ENCODE results near the gene CCDC91.
"Not testable (repeated sequence)": the region's sequence is repeated elsewhere in the genome, so short reads cannot be mapped to it uniquely, and the experiment has no call there.

CCDC91 gene

DNA sequence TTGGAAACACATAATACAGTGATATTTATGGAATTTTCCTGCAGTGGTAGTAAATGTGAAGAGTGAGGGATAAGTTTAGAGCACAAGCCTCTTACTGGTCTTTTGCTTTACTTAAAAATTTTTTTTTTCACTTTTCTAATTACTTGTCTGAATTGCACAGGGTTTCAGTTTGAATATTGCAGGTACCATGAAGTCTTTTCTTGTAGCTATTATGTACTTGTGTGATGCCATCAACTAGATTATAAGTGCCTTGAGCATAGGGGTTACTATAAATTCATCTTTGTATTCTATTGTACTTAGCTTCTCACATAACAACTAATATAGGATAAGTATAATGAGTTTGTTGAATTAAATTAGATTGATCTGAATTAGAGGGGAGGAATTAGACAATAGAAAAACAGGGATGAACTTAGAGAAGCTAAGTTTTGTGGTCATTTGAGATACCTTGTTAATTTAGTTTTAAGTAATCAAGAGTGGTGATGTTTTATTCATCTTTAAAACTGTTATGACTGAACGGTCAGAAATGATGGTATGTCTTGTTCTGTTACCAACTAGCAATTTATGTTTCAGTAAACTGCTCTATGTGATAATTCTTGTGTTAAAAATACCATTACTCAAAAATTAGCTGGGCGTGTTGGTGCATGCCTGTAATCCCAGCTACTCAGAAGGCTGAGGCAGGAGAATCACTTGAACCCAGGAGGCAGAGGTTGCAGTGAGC lies 42.1 kb downstream of the CCDC91 start:
- no peak for DNase-seq (ENCODE audit: low read depth in 2 of 3, low spot score in 1 of 3)

DNA sequence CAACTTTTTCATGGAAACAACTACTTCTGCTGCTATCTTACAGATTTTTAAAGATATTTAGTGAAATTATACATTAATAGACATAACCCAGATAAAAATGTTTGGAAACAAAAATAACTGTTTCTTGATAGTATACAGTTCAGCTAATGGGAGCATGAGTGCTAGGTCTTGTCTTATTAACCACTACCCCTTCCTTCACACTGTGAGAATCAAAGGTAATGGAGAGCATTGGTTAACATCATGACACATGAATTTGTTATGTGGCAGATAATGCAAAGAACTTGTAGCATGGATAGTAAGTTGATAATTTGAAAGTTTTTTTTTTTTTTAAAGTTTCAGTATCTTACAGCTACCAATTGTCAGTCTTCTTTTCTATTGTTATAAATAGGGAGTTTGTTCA lies 44.2 kb downstream of the CCDC91 start:
- DNase-seq (ENCODE audit: low read depth in 2 of 3, low spot score in 1 of 3), result no peak

DNA sequence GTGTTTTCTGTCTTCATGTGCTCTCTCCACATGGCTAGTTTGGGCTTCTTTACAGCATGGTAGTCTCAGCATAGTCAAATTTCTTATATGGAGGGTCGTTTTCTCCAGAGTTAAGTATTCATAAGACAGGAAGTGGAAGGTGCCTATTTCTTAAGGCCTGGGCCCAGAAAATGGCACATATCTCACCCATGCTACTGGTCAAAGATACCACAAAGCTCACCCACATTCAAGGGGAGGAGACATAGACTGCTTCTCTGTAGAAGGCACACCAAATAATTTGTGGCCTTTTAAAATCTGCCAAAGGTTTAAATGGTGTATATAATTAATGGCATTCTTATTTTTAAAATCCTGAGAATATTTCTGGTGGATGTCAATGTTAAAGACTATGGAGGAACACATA lies 44.8 kb downstream of the CCDC91 start:
- no peak for DNase-seq (ENCODE audit: low read depth in 2 of 3, low spot score in 1 of 3)

- DNase-seq (ENCODE audit: low read depth in 2 of 3, low spot score in 1 of 3), result no peak
These were observed 45.7 kb downstream of the CCDC91 start for GRCh38 chr12:28235985-28236384.

GRCh38 chr12:28237423-28237822 lies 47.2 kb downstream of the CCDC91 start:
- no peak for DNase-seq (ENCODE audit: low read depth in 2 of 3, low spot score in 1 of 3)

- no peak for DNase-seq (ENCODE audit: low read depth in 2 of 3, low spot score in 1 of 3)
These were observed 49.7 kb downstream of the CCDC91 start for GRCh38 chr12:28239918-28240317.

DNA sequence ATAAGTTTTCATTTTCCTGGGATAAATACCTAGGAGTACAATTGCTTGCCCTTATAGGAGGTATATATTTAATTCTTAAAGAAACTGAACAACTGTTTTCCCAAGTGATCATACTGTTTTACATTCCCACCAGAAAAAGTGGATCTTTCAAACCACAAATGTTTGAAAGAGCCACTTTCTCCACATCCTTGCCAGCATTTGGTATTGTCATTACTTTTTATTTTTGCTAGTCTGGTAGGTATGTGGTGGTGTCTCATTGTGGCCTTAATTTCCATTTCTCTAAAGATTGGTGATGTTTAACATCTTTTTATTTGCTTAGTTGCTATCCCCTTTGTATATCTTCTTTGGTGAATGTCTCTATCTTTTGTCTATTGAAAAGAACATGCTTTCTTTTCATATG lies 50.6 kb downstream of the CCDC91 start:
- no peak for DNase-seq (ENCODE audit: low read depth in 2 of 3, low spot score in 1 of 3)

DNA sequence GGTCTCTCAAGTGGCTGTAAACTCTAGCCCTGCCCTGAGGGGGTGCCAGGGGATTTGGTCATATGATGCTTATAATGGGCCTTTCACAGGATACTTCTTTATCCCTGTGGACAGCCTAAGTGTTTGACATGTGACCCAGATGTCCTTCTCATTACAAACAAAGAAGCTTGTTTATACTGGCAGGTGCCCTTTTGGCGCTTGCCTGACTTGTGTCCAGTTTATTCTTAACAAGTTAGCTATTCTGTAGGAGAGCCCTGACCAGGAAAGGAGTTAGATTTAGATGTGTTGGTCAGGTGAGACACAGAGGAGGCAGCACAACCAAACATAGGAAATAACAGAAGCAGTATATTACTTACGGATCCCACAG lies 51.9 kb downstream of the CCDC91 start:
- no peak for DNase-seq (ENCODE audit: low read depth in 2 of 3, low spot score in 1 of 3)

DNA sequence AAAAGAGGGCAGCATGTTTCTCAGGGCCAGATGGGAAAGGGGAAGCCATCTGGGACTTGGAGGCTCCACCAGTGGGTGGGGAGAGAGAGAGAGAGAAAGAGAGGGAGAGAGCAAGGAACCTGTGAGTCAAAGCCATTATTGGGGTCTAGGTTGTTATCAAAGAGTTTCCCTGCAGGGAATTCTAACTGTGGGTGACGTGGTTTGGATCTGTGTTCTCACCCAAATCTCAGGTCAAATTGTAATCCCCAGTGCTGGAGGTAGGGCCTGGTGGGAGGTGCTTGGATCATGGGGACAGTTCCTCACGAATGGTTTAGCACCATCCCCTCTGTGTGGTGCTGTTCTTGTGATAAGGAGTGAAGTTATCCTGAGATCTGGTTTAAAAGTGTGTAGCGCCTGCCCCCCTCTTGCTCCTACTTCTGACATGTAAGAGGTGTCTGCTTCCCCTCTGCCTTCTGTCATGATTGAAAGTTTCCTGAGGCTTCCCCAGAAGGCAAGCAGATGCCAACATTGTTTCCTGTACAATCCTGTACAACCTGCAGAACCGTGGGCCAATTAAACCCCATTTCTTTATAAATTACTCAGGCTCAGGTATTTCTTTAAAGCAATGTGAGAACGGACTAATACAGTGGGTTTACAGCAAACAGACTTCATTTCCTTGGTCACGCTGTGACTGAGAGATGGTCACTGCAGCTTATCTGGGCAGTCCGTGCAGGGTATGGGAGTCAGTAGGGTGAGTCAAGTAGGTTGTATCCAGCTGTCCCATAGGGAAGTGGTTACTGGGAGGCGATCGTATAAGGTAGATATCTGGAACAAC lies 52.4 kb downstream of the CCDC91 start:
- no peak for DNase-seq (ENCODE audit: low read depth in 2 of 3, low spot score in 1 of 3)

DNA sequence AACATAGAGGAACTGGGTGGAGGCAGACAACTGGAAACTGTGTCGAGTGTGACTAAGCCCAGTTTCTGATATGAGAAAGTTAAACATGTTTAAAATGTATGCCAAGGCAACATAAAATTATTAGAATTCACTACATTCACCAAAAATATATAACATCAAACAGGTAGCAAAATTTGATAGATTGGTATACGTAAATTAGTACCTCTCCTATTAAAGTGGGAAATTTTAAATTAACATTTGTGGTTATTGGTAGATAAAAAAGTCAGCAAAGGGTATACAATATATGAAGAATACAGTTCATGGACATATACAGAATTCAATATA lies 53.0 kb downstream of the CCDC91 start:
- no peak for DNase-seq (ENCODE audit: low read depth in 2 of 3, low spot score in 1 of 3)

DNA sequence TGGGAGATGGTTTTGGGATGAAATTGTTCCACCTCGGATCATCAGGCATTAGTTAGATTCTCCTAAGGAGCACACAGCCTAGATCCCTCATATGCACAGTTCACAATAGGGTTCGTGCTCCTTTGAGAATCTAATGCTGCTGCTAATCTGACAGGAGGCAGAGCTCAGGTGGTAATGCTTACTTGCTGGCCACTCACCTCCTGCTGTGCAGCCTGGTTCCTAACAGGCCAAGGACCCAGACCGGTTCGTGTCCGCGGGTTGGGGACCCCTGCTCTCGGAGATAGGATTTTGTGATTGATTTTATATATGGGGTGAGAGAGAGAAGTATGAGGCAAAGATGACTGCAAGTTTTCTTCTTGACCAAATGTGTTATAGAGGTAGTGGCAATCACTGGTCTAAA lies 57.5 kb downstream of the CCDC91 start:
- DNase-seq (ENCODE audit: low read depth in 2 of 3, low spot score in 1 of 3), result no peak

- no peak for DNase-seq (ENCODE audit: low read depth in 2 of 3, low spot score in 1 of 3)
These were observed 58.4 kb downstream of the CCDC91 start for GRCh38 chr12:28248555-28249145.

GRCh38 chr12:28253161-28253641 lies 62.9 kb downstream of the CCDC91 start:
- peak; percentile 18 to 36 (median 36) for DNase-seq (ENCODE audit: low read depth in 2 of 3, low spot score in 1 of 3)

DNA sequence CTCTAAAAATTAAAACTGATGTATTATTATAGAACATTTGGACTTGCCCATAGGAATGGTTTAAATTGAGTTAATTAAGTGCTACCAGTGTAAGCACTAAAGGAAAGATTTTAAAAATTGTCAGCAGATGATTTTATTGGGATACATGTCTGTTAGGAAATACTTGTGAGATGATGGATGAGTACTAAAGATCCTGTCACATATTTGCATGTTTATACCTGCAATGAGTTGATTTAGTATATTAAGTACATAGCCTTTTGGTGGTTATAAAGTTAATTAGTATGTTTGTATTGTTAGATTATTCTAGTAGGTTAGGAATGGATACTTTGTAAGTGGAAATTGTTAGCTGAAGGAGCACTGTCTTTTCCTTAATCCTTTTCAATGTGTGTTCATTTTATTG lies 67.2 kb downstream of the CCDC91 start:
- DNase-seq (ENCODE audit: low read depth in 2 of 3, low spot score in 1 of 3), result no peak

- DNase-seq (ENCODE audit: low read depth in 2 of 3, low spot score in 1 of 3), result no peak
These were observed 68.7 kb downstream of the CCDC91 start for GRCh38 chr12:28258998-28259397.

DNA sequence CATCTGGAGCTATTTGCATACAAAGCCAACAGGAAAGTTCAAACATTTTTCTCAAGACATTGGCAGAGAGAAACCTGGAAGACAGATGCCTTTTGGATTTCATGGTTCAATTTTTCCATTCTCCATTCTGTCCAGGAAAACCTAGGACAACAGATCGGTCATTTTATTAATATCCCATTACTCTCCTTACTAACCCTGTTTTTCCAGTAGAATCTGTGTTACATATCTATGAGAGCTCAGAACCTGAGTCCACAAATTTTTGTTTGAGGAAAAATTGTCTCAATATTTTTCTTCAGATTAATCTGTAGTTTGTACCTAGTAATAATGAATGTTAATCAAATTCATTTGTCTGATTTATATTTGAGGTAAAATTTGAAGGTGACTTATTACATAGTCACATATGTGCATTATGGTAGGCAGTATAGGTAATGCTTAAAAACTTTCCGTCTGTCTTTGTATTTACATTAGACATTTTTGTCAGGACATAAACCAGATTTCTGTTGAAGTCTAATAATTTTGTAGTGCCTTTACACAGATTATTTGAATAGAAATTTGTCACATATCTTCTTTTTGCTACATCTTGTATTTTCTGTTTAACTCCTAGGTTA lies 75.3 kb downstream of the CCDC91 start:
- no peak for DNase-seq (ENCODE audit: low read depth in 2 of 3, low spot score in 1 of 3)

DNA sequence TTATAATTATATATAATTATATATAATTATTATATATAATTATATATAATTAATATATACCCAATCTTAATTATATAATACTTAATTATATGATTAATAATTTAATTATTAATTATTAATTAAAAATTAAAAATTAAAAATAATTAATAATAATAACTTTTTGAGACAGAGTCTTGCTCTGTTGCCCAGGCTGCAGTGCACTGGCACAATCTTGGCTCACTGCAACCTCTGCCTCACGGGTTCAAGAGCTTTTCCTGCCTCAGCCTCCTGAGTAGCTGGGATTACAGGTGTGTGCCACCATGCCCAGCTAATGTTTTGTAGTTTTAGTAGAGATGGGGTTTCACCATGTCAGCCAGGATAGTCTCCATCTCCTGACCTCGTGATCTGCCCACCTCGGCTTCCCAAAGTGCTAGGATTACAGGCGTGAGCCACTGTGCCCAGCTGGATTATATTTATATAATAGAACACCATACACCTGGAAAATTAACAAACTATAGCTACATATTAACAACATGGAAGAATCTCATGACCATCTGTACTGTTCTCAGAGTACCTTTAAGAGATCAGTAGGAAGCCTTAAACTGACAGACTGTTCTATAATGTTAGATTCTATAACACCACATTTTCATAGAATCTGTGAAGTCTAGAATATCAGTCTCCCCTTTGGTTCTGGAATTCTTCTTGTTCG lies 77.8 kb downstream of the CCDC91 start:
- DNase-seq (ENCODE audit: low read depth in 2 of 3, low spot score in 1 of 3), result not testable (repeated sequence)

DNA sequence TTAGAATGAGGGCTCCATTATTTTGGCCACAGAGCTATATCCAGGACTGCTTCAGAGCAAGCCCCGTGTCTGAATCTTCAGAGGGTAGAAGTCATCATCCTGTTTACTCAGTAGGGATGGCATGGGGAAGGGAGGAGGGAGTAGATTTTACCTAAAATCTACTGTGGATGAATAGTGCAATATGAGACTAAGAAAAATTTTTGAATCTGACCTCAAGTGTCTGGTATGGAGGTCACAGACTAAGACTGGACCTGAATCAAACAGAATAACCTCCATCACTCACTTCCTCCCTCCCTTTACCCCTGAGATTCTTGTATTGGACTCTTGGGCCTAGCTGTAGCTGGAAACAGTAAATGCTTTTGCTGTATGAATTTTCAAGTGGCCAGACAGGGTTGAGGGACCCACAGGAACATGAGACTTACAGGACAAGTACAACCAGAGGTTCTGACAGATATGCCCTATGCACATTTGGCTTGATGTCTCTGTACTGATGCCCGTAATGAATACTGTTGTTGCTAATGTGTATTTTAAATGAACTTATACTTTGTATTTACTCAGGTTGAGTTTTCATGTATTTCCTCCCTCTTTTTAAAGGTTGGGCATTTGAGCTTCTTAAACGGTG lies 78.5 kb downstream of the CCDC91 start:
- no peak for DNase-seq (ENCODE audit: low read depth in 2 of 3, low spot score in 1 of 3)

GRCh38 chr12:28269851-28270250 lies 79.6 kb downstream of the CCDC91 start:
- no peak for DNase-seq (ENCODE audit: low read depth in 2 of 3, low spot score in 1 of 3)

DNA sequence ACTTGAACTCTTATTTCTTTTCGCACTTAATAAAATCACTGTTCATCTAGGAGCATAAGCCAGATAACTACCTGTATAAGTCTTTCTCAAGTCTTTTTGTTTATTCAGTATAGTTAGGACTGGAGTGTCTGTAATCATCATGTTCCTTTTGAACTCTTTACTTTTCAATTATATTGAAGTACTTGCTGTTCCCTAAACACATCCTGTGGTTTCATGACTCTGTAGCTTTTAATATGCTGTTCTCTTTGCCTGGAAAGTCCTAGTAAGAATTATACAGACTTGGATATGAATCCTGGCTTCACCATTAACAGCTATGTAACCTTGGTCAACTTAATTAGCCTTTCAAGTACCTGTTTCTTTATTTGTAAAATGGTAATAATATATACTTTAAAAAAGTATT lies 88.2 kb downstream of the CCDC91 start:
- DNase-seq (ENCODE audit: low read depth in 2 of 3, low spot score in 1 of 3), result no peak

GRCh38 chr12:28278960-28279359 lies 88.7 kb downstream of the CCDC91 start:
- DNase-seq (ENCODE audit: low read depth in 2 of 3, low spot score in 1 of 3), result no peak
